HepG2 (cell line): ENCODE data around the gene CSNK2A1. TPM values are rescaled to one million over a fixed set of nuclear protein-coding genes. Genes with fewer than 3 reads are reported as not detected.
A peak's percentile ranks its signal among the peaks of the same experiment; 100 is the strongest.

Experiments used
- DNMT3B ChIP-seq: conservative IDR thresholded peaks from 2 replicates; pipeline ENCODE4 v1.6.1; 2016; ENCODE audit warnings: missing biosample characterization, control low read depth
- EP300 ChIP-seq, 3 experiments: sonication (generic) in 1 of 3; formaldehyde crosslinking in 1 of 3; IDR thresholded peaks; 2 replicates each; pipeline versions ENCODE4 v1.5.1 to v1.6.1; 2011 to 2020; ENCODE audit warnings: low read depth in 2 of 3, low read length in 2 of 3, borderline replicate concordance in 1 of 3, improper control_type of control experiment in 1 of 3, mild to moderate bottlenecking in 1 of 3, missing genetic modification reagents in 1 of 3, moderate library complexity in 1 of 3
- FOXA1 ChIP-seq, 2 experiments: fragments of 450-650 bp in 1 of 2; sonication (generic) in 1 of 2; formaldehyde crosslinking in 1 of 2; IDR thresholded peaks; 2 replicates each; pipeline versions ENCODE4 v1.4.0 to v1.6.1; 2016 to 2020; ENCODE audit warnings: missing genetic modification reagents in 1 of 2
- HNF4G ChIP-seq, 2 experiments: sonication (generic) in 1 of 2; formaldehyde crosslinking in 1 of 2; IDR thresholded peaks; 2 replicates each; pipeline versions ENCODE4 v1.4.0 to v1.6.1; 2011 to 2020; ENCODE audit warnings: borderline replicate concordance in 2 of 2, low read depth in 2 of 2, mild to moderate bottlenecking in 2 of 2, low read length in 1 of 2, missing genetic modification reagents in 1 of 2, moderate library complexity in 1 of 2
- HOXA5 ChIP-seq: sonication (generic); formaldehyde crosslinking; IDR thresholded peaks from 2 replicates; pipeline ENCODE4 v1.4.0; 2020; ENCODE audit warnings: missing genetic modification reagents
- MXD3 ChIP-seq: IDR thresholded peaks from 2 replicates; pipeline ENCODE4 v1.6.1; 2016; ENCODE audit warnings: mild to moderate bottlenecking, missing biosample characterization, missing genetic modification reagents
- NR2F2 ChIP-seq: IDR thresholded peaks from 2 replicates; pipeline ENCODE4 v1.6.1; 2012; ENCODE audit warnings: low read depth, inconsistent platforms, borderline replicate concordance
- POLR2AphosphoS2 ChIP-seq: IDR thresholded peaks from 2 replicates; pipeline ENCODE4 v1.6.1; 2011; ENCODE audit warnings: low read depth, low read length, improper control_type of control experiment
- RXRB ChIP-seq: IDR thresholded peaks from 2 replicates; pipeline ENCODE4 v1.6.1; 2016; ENCODE audit warnings: borderline replicate concordance, missing genetic modification reagents, missing compliant biosample characterization
- TARDBP ChIP-seq: sonication (generic); formaldehyde crosslinking; IDR thresholded peaks from 2 replicates; pipeline ENCODE4 v1.8.0; 2022; ENCODE audit warnings: mild to moderate bottlenecking, missing genetic modification reagents
- TSC22D2 ChIP-seq: sonication (generic); formaldehyde crosslinking; IDR thresholded peaks from 2 replicates; pipeline ENCODE4 v1.5.1; 2020; ENCODE audit warnings: missing genetic modification reagents, mild to moderate bottlenecking, borderline replicate concordance
- XBP1 ChIP-seq: sonication (generic); formaldehyde crosslinking; IDR thresholded peaks from 2 replicates; pipeline ENCODE4 v1.5.0; 2020; ENCODE audit warnings: missing genetic modification reagents
- ZBTB46 ChIP-seq: sonication (generic); formaldehyde crosslinking; IDR thresholded peaks from 2 replicates; pipeline ENCODE4 v1.4.0; 2020; ENCODE audit warnings: mild to moderate bottlenecking, missing genetic modification reagents, borderline replicate concordance
- ZMAT3 ChIP-seq: sonication (generic); formaldehyde crosslinking; conservative IDR thresholded peaks from 2 replicates; pipeline ENCODE4 v1.7.0; 2021; ENCODE audit warnings: missing genetic modification reagents
- ZMYM3 ChIP-seq: sonication (generic); formaldehyde crosslinking; IDR thresholded peaks from 2 replicates; pipeline ENCODE4 v1.5.1; 2020; ENCODE audit warnings: mild to moderate bottlenecking, missing genetic modification reagents
- ZNF274 ChIP-seq: sonication (generic); formaldehyde crosslinking; IDR thresholded peaks from 2 replicates; pipeline ENCODE4 v1.5.1; 2020; ENCODE audit warnings: mild to moderate bottlenecking, missing genetic modification reagents
- ZNF816 ChIP-seq: sonication (generic); formaldehyde crosslinking; IDR thresholded peaks from 2 replicates; pipeline ENCODE4 v1.8.0; 2022; ENCODE audit warnings: missing genetic modification reagents, mild to moderate bottlenecking, borderline replicate concordance
- ZNF891 ChIP-seq: sonication (generic); formaldehyde crosslinking; IDR thresholded peaks from 2 replicates; pipeline ENCODE4 v1.5.0; 2020; ENCODE audit warnings: mild to moderate bottlenecking, missing genetic modification reagents
- polyA plus RNA-seq, 8 experiments: library from polyadenylated mRNA; depleted of rRNA in 3 of 8; stranded (reverse) in 7 of 8; unstranded in 1 of 8; fragments of >200 nt; fragmentation: Illumina TruSeq in 4 of 8; extraction: Trizol in 4 of 8; gene quantifications; 2 replicates each; pipeline versions ENCODE4 v1.2.1 to v1.2.3, GENCODE V29; 2011 to 2016; ENCODE audit warnings: low read depth in 4 of 8, missing spikeins in 1 of 8, mixed read lengths in 1 of 8; ENCODE audit not compliant: insufficient read depth in 1 of 8
- total RNA-seq, 5 experiments: library from RNA; depleted of rRNA; stranded (reverse); fragments of >200 nt; fragmentation: Illumina TruSeq; extraction: Trizol; gene quantifications; 2 replicates each; pipeline ENCODE4 v1.2.3, GENCODE V29; 2016; ENCODE audit warnings: low read depth in 1 of 5
- TF ChIP-seq, protein P1 (sequence below): sonication (generic); formaldehyde crosslinking; IDR thresholded peaks from 2 replicates; pipeline ENCODE4 v1.4.0; 2020; ENCODE audit warnings: missing genetic modification reagents
- TF ChIP-seq, protein P2 (sequence below): sonication (generic); formaldehyde crosslinking; IDR thresholded peaks from 2 replicates; pipeline ENCODE4 v1.8.0; 2022; ENCODE audit warnings: missing genetic modification reagents, mild to moderate bottlenecking, inconsistent platforms, borderline replicate concordance

CSNK2A1 gene
- total and polyA plus RNA-seq, 2 of the 13 experiments (the other 11 are each of a cell fraction or from before 2014, with no cell fraction given), result 153 to 231 TPM

GRCh38 chr20:472137-472846 lies 71.3 kb downstream of the CSNK2A1 start (continued):
- no peak for TF ChIP-seq XBP1 (CRISPR knock-in tag)
- TF ChIP-seq EP300 (IDR thresholded peaks at IDR 0.05; ENCODE audit: low read depth in 2 of 2, low read length in 2 of 2), result peak; percentile 34; a peak in 2 of 4 replicates
- TF ChIP-seq EP300 (CRISPR knock-in tag; IDR thresholded peaks at IDR 0.05; ENCODE audit: borderline replicate concordance), result no peak
- 0 out of 2 replicates have a peak, but pooled peaks have one; percentile 30 for TF ChIP-seq NR2F2
- TF ChIP-seq, protein P1, sequence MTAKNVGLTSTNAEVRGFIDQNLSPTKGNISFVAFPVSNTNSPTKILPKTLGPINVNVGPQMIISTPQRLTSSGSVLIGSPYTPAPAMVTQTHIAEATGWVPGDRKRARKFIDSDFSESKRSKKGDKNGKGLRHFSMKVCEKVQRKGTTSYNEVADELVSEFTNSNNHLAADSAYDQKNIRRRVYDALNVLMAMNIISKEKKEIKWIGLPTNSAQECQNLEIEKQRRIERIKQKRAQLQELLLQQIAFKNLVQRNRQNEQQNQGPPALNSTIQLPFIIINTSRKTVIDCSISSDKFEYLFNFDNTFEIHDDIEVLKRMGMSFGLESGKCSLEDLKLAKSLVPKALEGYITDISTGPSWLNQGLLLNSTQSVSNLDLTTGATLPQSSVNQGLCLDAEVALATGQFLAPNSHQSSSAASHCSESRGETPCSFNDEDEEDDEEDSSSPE (CRISPR knock-in tag), result no peak
- TF ChIP-seq DNMT3B (CRISPR knock-in tag), result no peak
- peak; percentile 14; the same call in 1 of the 2 replicates for TF ChIP-seq ZMYM3 (CRISPR knock-in tag)
- TF ChIP-seq ZNF816, result no peak
- peak; percentile 49; the same call in 1 of the 2 replicates for TF ChIP-seq TARDBP (CRISPR knock-in tag)
- no peak for TF ChIP-seq FOXA1 (IDR thresholded peaks at IDR 0.05)
- peak; percentile 48; the same call in 1 of the 2 replicates for TF ChIP-seq FOXA1 (CRISPR knock-in tag; IDR thresholded peaks at IDR 0.05)
- no peak for TF ChIP-seq ZMAT3
- TF ChIP-seq ZBTB46 (CRISPR knock-in tag), result no peak
- no peak for TF ChIP-seq RXRB (CRISPR knock-in tag)
- no peak for TF ChIP-seq ZNF891
- peak; percentile 76 for TF ChIP-seq HNF4G (IDR thresholded peaks at IDR 0.05; ENCODE audit: borderline replicate concordance, low read depth, low read length)
- no peak for TF ChIP-seq HNF4G (CRISPR knock-in tag; IDR thresholded peaks at IDR 0.05; ENCODE audit: borderline replicate concordance, low read depth)
- no peak; the same call in 1 of the 2 replicates for TF ChIP-seq POLR2AphosphoS2
- TF ChIP-seq HOXA5 (CRISPR knock-in tag), result peak; percentile 42; the same call in 1 of the 2 replicates
- no peak for TF ChIP-seq MXD3
- 0 out of 2 replicates have a peak, but pooled peaks have one; percentile 28 for TF ChIP-seq ZNF274
- TF ChIP-seq TSC22D2 (CRISPR knock-in tag), result no peak
- TF ChIP-seq, protein P2, sequence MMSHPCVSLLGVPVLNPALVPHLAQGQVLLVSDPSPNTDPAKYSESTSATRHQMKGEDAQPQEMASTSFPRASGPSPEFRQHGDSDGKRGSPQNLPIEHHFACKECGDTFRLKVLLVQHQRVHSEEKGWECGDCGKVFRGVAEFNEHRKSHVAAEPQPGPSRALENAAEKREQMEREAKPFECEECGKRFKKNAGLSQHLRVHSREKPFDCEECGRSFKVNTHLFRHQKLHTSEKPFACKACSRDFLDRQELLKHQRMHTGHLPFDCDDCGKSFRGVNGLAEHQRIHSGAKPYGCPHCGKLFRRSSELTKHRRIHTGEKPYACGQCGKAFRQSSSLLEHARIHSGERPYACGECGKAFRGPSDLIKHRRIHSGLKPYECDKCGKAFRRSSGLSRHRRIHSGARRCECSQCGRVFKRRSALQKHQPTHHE (CRISPR knock-in tag), result no peak
